Limb (tissue), 2 donors: ENCODE results near the gene ANO8.

Experiments used
- DNase-seq, 2 donors: peaks; one replicate each; pipeline ENCODE4 v3.0.0-alpha.2; 2016; ENCODE audit errors: extremely low spot score in 2 of 2

Gene ANO8

GRCh38 chr19:17329366-17330261, 5.0 kb downstream of the ANO8 start:
- DNase-seq = no peak

- DNase-seq = no peak
Measured at GRCh38 chr19:17328517-17329365, 5.9 kb downstream of the ANO8 start.

GRCh38 chr19:17327654-17328516, 6.8 kb downstream of the ANO8 start:
- DNase-seq = peak; percentile 30 to 69

GRCh38 chr19:17327068-17327653, 7.5 kb downstream of the ANO8 start:
- DNase-seq = no peak

- DNase-seq = no peak
Measured at GRCh38 chr19:17326595-17326966, 8.1 kb downstream of the ANO8 start.

GRCh38 chr19:17325881-17326594, 8.6 kb downstream of the ANO8 start:
- no peak for DNase-seq

- peak in 1 of 2 donors; percentile 29 for DNase-seq
Measured at GRCh38 chr19:17325133-17325532, 9.5 kb downstream of the ANO8 start.

GRCh38 chr19:17324357-17325114, 10.1 kb downstream of the ANO8 start:
- DNase-seq = peak in 1 of 2 donors; percentile 31

- no peak for DNase-seq
Measured at GRCh38 chr19:17323964-17324332, 10.7 kb downstream of the ANO8 start.

- peak in 1 of 2 donors; percentile 41 for DNase-seq
Measured at GRCh38 chr19:17323300-17323963, 11.2 kb downstream of the ANO8 start.

GRCh38 chr19:17322854-17323253, 11.8 kb downstream of the ANO8 start:
- DNase-seq = no peak

GRCh38 chr19:17321655-17322489, 12.8 kb downstream of the ANO8 start:
- DNase-seq = no peak

GRCh38 chr19:17320435-17320834, 14.2 kb downstream of the ANO8 start:
- no peak for DNase-seq

GRCh38 chr19:17319473-17320238, 15.0 kb downstream of the ANO8 start:
- DNase-seq = no peak

- no peak for DNase-seq
Measured at GRCh38 chr19:17318966-17319365, 15.7 kb downstream of the ANO8 start.

GRCh38 chr19:17314007-17314593, 20.6 kb downstream of the ANO8 start:
- DNase-seq = no peak
